ENCODE results near the gene STXBP5. TPM values are rescaled to one million over a fixed set of nuclear protein-coding genes. Genes with fewer than 3 reads are reported as not detected.

The STXBP5 gene
- total and polyA plus RNA-seq, 9 of the 15 experiments (the other 6 are each of a cell fraction or from before 2014, with no cell fraction given) = 23.3 to 172 (median 71.5) TPM

GRCh38 chr6:147222160-147222838, 18.1 kb downstream of the STXBP5 start (continued):
- TF ChIP-seq RERE (CRISPR knock-in tag; IDR thresholded peaks at IDR 0.05; ENCODE audit: borderline replicate concordance) (no peak), ZNF398 (CRISPR knock-in tag; IDR thresholded peaks at IDR 0.05) (no peak), NR4A1 (CRISPR knock-in tag; IDR thresholded peaks at IDR 0.05) (no peak), NR4A1 (tag; IDR thresholded peaks at IDR 0.05) (no peak), TAL1 (IDR thresholded peaks at IDR 0.05) (peak; percentile 77), SMAD2 (IDR thresholded peaks at IDR 0.05; ENCODE audit: low read depth, low read length) (no peak), ZNF780A (CRISPR knock-in tag; IDR thresholded peaks at IDR 0.05) (no peak), ZNF431 (CRISPR knock-in tag; IDR thresholded peaks at IDR 0.05) (no peak), MLX (CRISPR knock-in tag; conservative IDR thresholded peaks at IDR 0.05) (no peak), ZNF3 (CRISPR knock-in tag; IDR thresholded peaks at IDR 0.05) (no peak), ZNF232 (CRISPR knock-in tag; IDR thresholded peaks at IDR 0.05) (no peak), SRSF3 (IDR thresholded peaks at IDR 0.05; ENCODE audit: insufficient read depth, low read length) (no peak), PHF21A (IDR thresholded peaks at IDR 0.05; ENCODE audit: borderline replicate concordance, low read depth) (0 out of 2 replicates have a peak, but pooled peaks have one; percentile 34), ZNF79 (CRISPR knock-in tag; IDR thresholded peaks at IDR 0.05; ENCODE audit: low read depth) (no peak), RB1 (IDR thresholded peaks at IDR 0.05; ENCODE audit: low read depth) (no peak), HMG20A (CRISPR knock-in tag; conservative IDR thresholded peaks at IDR 0.05) (no peak), FOXJ3 (CRISPR knock-in tag; IDR thresholded peaks at IDR 0.05) (no peak), ZBTB8A (IDR thresholded peaks at IDR 0.05; ENCODE audit: partially characterized antibody) (no peak)

Measured in K562 (cell line).